IPS-18c (cell line): ENCODE measurements around the gene ZNF346.
"Not testable (repeated sequence)": the region's sequence is repeated elsewhere in the genome, so short reads cannot be mapped to it uniquely, and the experiment has no call there.

Source experiments
- H3K4me3 ChIP-seq: 2 replicates; pipeline ENCODE4 v1.7.0; 2013; ENCODE audit warnings: low read depth, mild to moderate bottlenecking, low read length, moderate library complexity; ENCODE audit not compliant: insufficient read depth
- H3K9me3 ChIP-seq: one replicate; pipeline ENCODE4 v1.6.1; 2013; ENCODE audit warnings: mild to moderate bottlenecking, low read length, moderate library complexity; ENCODE audit not compliant: control insufficient read depth, insufficient read depth

ZNF346 gene

GRCh38 chr5:177043114-177043513 lies 20.6 kb downstream of the ZNF346 start:
- no peaks in the 10 kb centered on the region for H3K9me3 ChIP-seq

GRCh38 chr5:177043958-177044357 lies 21.5 kb downstream of the ZNF346 start:
- H3K4me3 ChIP-seq, result no peak overlapping the region
- H3K9me3 ChIP-seq, result no peaks in the 10 kb centered on the region

More at GRCh38 chr5:177043114-177043513, 20.6 kb downstream of the ZNF346 start:
- no peak overlapping the region for H3K4me3 ChIP-seq

GRCh38 chr5:177044641-177045040 lies 22.1 kb downstream of the ZNF346 start:
- H3K4me3 ChIP-seq, result no peak overlapping the region

GRCh38 chr5:177045631-177046030 lies 23.1 kb downstream of the ZNF346 start:
- Histone ChIP-seq H3K9me3 (no peaks in the 10 kb centered on the region), H3K4me3 (no peak overlapping the region)

More at GRCh38 chr5:177044641-177045040, 22.1 kb downstream of the ZNF346 start:
- no peaks in the 10 kb centered on the region for H3K9me3 ChIP-seq

GRCh38 chr5:177048531-177048930 lies 26.0 kb downstream of the ZNF346 start:
- H3K9me3 ChIP-seq, H3K4me3 ChIP-seq: not testable (repeated sequence)

GRCh38 chr5:177049285-177049684 lies 26.8 kb downstream of the ZNF346 start:
- H3K4me3 ChIP-seq, result no peak overlapping the region
- H3K9me3 ChIP-seq, result no peaks in the 10 kb centered on the region

GRCh38 chr5:177064500-177065277 lies 42.2 kb downstream of the ZNF346 start:
- Histone ChIP-seq H3K9me3 (no peaks in the 10 kb centered on the region), H3K4me3 (no peak overlapping the region)

- Histone ChIP-seq H3K4me3 (no peak overlapping the region), H3K9me3 (no peaks in the 10 kb centered on the region)
These were observed 43.0 kb downstream of the ZNF346 start for GRCh38 chr5:177065491-177065890.

GRCh38 chr5:177066224-177066623 lies 43.7 kb downstream of the ZNF346 start:
- Histone ChIP-seq H3K4me3 (no peak overlapping the region), H3K9me3 (no peaks in the 10 kb centered on the region)

- Histone ChIP-seq H3K9me3 (no peaks in the 10 kb centered on the region), H3K4me3 (no peak overlapping the region)
These were observed 45.0 kb downstream of the ZNF346 start for GRCh38 chr5:177067503-177067902.

GRCh38 chr5:177070536-177071191 lies 48.2 kb downstream of the ZNF346 start:
- Histone ChIP-seq H3K9me3 (no peaks in the 10 kb centered on the region), H3K4me3 (no peak overlapping the region)

GRCh38 chr5:177071666-177072385 lies 49.3 kb downstream of the ZNF346 start:
- no peaks in the 10 kb centered on the region for H3K9me3 ChIP-seq
- no peak overlapping the region for H3K4me3 ChIP-seq

- Histone ChIP-seq H3K9me3 (no peaks in the 10 kb centered on the region), H3K4me3 (no peak overlapping the region)
These were observed 54.8 kb downstream of the ZNF346 start for GRCh38 chr5:177077335-177077734.

- H3K9me3 ChIP-seq, result no peaks in the 10 kb centered on the region
- no peak overlapping the region for H3K4me3 ChIP-seq
These were observed 57.1 kb downstream of the ZNF346 start for GRCh38 chr5:177079606-177080005.

- Histone ChIP-seq H3K4me3 (no peak overlapping the region), H3K9me3 (no peaks in the 10 kb centered on the region)
These were observed 57.8 kb downstream of the ZNF346 start for GRCh38 chr5:177080265-177080664.

GRCh38 chr5:177081859-177082258 lies 59.4 kb downstream of the ZNF346 start:
- H3K4me3 ChIP-seq, result no peak overlapping the region
- no peaks in the 10 kb centered on the region for H3K9me3 ChIP-seq

GRCh38 chr5:177083357-177083756 lies 60.9 kb downstream of the ZNF346 start:
- no peaks in the 10 kb centered on the region for H3K9me3 ChIP-seq

GRCh38 chr5:177084175-177084574 lies 61.7 kb downstream of the ZNF346 start:
- H3K9me3 ChIP-seq, result no peaks in the 10 kb centered on the region

More at GRCh38 chr5:177083357-177083756, 60.9 kb downstream of the ZNF346 start:
- H3K4me3 ChIP-seq, result no peak overlapping the region

More at GRCh38 chr5:177084175-177084574, 61.7 kb downstream of the ZNF346 start:
- no peak overlapping the region for H3K4me3 ChIP-seq
